ENCODE data around the gene FBXO42.

GRCh38 chr1:16248603-16249516, 103.4 kb downstream of the FBXO42 start:
- peak; percentile 91 for TF ChIP-seq POLR2AphosphoS5 (IDR thresholded peaks at IDR 0.05; ENCODE audit: control insufficient read depth, insufficient read depth, low read depth, low read length)
- no peak for TF ChIP-seq SIN3A (IDR thresholded peaks at IDR 0.05; ENCODE audit: borderline replicate concordance in 2 of 2, control insufficient read depth in 1 of 2, low read depth in 2 of 2, low read length in 2 of 2)
- no peak for TF ChIP-seq HLTF (IDR thresholded peaks at IDR 0.05)
- TF ChIP-seq ZNF121 (CRISPR knock-in tag; conservative IDR thresholded peaks at IDR 0.05): no peak
- TF ChIP-seq RNF2 (IDR thresholded peaks at IDR 0.05): peak; percentile 88
- no peak for TF ChIP-seq ZBTB7A (IDR thresholded peaks at IDR 0.05; ENCODE audit: borderline replicate concordance, control insufficient read depth, low read depth, low read length)
- TF ChIP-seq KLF1 (tag; IDR thresholded peaks at IDR 0.05): no peak
- no peak for TF ChIP-seq TBP (optimal IDR thresholded peaks at IDR 0.05; ENCODE audit: low read depth, low read length)

All from K562 (cell line).